MG63 (cell line): Measurements from ENCODE around the gene RAPGEF4. TPM values are rescaled to one million over a fixed set of nuclear protein-coding genes. Genes with fewer than 3 reads are reported as not detected.
"Not testable (repeated sequence)": the region's sequence is repeated elsewhere in the genome, so short reads cannot be mapped to it uniquely, and the experiment has no call there.

Source experiments
- DNase-seq: peaks from one replicate; pipeline ENCODE4 v3.0.0-alpha.2; 2020
- H3K27me3 ChIP-seq: fragments of 250-450 bp; sonication (Bioruptor Pico); 2 replicates; pipeline ENCODE4 v1.5.1; 2020; ENCODE audit warnings: mild to moderate bottlenecking, moderate library complexity
- H3K36me3 ChIP-seq: fragments of 250-450 bp; sonication (Bioruptor Pico); 2 replicates; pipeline ENCODE4 v1.5.1; 2020; ENCODE audit warnings: mild to moderate bottlenecking, moderate library complexity
- H3K4me3 ChIP-seq: fragments of 250-450 bp; sonication (Bioruptor Pico); 2 replicates; pipeline ENCODE4 v1.5.1; 2020; ENCODE audit warnings: mild to moderate bottlenecking, moderate library complexity
- H3K9me3 ChIP-seq: fragments of 250-450 bp; sonication (Bioruptor Pico); 2 replicates; pipeline ENCODE4 v1.5.1; 2020; ENCODE audit warnings: mild to moderate bottlenecking, moderate library complexity
- total RNA-seq: library from RNA; depleted of rRNA; stranded (reverse); fragments of >200 nt; shearing (Covaris generic); gene quantifications from 2 replicates; pipeline ENCODE4 v1.2.3, GENCODE V29; 2014; ENCODE audit warnings: low replicate concordance; rRNA removed

RAPGEF4 gene
- total RNA-seq, 1 experiment from 2014 or later = not detected

GRCh38 chr2:173092844-173093402, 357.3 kb downstream of the RAPGEF4 start:
- H3K36me3 ChIP-seq = peaks cover 28% of the 10 kb centered on the region
- DNase-seq = no peak
- no peak overlapping the region for H3K4me3 ChIP-seq
- H3K27me3 ChIP-seq = no peaks in the 10 kb centered on the region
- no peaks in the 10 kb centered on the region for H3K9me3 ChIP-seq

GRCh38 chr2:173093617-173094016, 358.0 kb downstream of the RAPGEF4 start:
- peaks cover 28% of the 10 kb centered on the region for H3K36me3 ChIP-seq
- not testable (repeated sequence) for H3K4me3 ChIP-seq, H3K27me3 ChIP-seq, H3K9me3 ChIP-seq, DNase-seq

GRCh38 chr2:173094731-173095130, 359.1 kb downstream of the RAPGEF4 start:
- H3K9me3 ChIP-seq = no peaks in the 10 kb centered on the region
- H3K36me3 ChIP-seq = peaks cover 29% of the 10 kb centered on the region
- no peak overlapping the region for H3K4me3 ChIP-seq
- DNase-seq = no peak
- H3K27me3 ChIP-seq = no peaks in the 10 kb centered on the region

GRCh38 chr2:173095356-173095755, 359.7 kb downstream of the RAPGEF4 start:
- Histone ChIP-seq H3K9me3 (no peaks in the 10 kb centered on the region), H3K27me3 (no peaks in the 10 kb centered on the region), H3K4me3 (no peak overlapping the region), H3K36me3 (peaks cover 31% of the 10 kb centered on the region)
- no peak for DNase-seq

- H3K36me3 ChIP-seq = peaks cover 35% of the 10 kb centered on the region
- no peak overlapping the region for H3K4me3 ChIP-seq
- no peak for DNase-seq
- H3K9me3 ChIP-seq = no peaks in the 10 kb centered on the region
- H3K27me3 ChIP-seq = no peaks in the 10 kb centered on the region
Observed at GRCh38 chr2:173099271-173099670, 363.6 kb downstream of the RAPGEF4 start.

- Histone ChIP-seq H3K4me3 (no peak overlapping the region), H3K36me3 (peaks cover 37% of the 10 kb centered on the region), H3K9me3 (no peaks in the 10 kb centered on the region), H3K27me3 (no peaks in the 10 kb centered on the region)
- DNase-seq = no peak
Observed at GRCh38 chr2:173099804-173100203, 364.2 kb downstream of the RAPGEF4 start.

- no peak overlapping the region for H3K4me3 ChIP-seq
- H3K36me3 ChIP-seq = peaks cover 37% of the 10 kb centered on the region
- H3K9me3 ChIP-seq = no peaks in the 10 kb centered on the region
- no peaks in the 10 kb centered on the region for H3K27me3 ChIP-seq
- DNase-seq = no peak
Observed at GRCh38 chr2:173101687-173102086, 366.0 kb downstream of the RAPGEF4 start.

Other genes with a start within 250 kb of the RAPGEF4 start
- 11.5 and 26.4 TPM in 2 replicates for gene PDK1, start 179.8 kb upstream of the RAPGEF4 start, total RNA-seq